HepG2 (cell line): ENCODE measurements around the gene FAM228B. TPM values are rescaled to one million over a fixed set of nuclear protein-coding genes. Genes with fewer than 3 reads are reported as not detected.
A peak's percentile ranks its signal among the peaks of the same experiment; 100 is the strongest.

Experiments
- ATAC-seq: fragments of 200-7000 bp; cut with Tn5 transposase; 3 replicates; pipeline ENCODE4 v1.9.1; 2020; ENCODE audit warnings: mild to moderate bottlenecking, moderate library complexity
- BruUV-seq: library from RNA; stranded (reverse); fragments of 400-500 nt; replicated peaks from 2 replicates; lab custom pipeline; 2021; lab: Mats Ljungman, UMichigan
- CTCF ChIA-PET: fragments of 300-600 bp; formaldehyde crosslinking; extraction: SDS; loops from one replicate; lab custom pipeline; 2021; ENCODE audit warnings: low total read pairs, inconsistent platforms, low intra/inter-chr PET ratio; lab: Yijun Ruan, JAX
- POLR2A ChIA-PET: fragments of 350-600 bp; sonication (Branson Sonifier 250); formaldehyde crosslinking; loops from one replicate; lab custom pipeline; 2020; ENCODE audit warnings: antibody characterized with exemption, inconsistent platforms; lab: Yijun Ruan, JAX
- DNase-seq: peaks from one replicate; pipeline ENCODE4 v3.0.0-alpha.2; 2015; ENCODE audit warnings: low spot score
- FAIRE-seq: peaks from 3 replicates; lab custom pipeline; 2011; peaks lifted over from hg19 to GRCh38; lab: Jason Lieb, UNC
- H2AFZ ChIP-seq: one replicate; pipeline ENCODE4 v1.6.1; 2011; ENCODE audit warnings: low read length, inconsistent platforms
- H3K27ac ChIP-seq: fragments of 300-600 bp; 3 replicates; pipeline ENCODE4 v1.8.0; 2011; ENCODE audit warnings: mixed run types, mild to moderate bottlenecking, mixed read lengths, low read length, inconsistent platforms; ENCODE audit not compliant: insufficient read depth; ENCODE audit errors: extremely low read length
- H3K27me3 ChIP-seq, 2 experiments: fragments of 200-600 bp in 1 of 2; 2 replicates in 1 of 2; 3 replicates in 1 of 2; pipeline versions ENCODE4 v1.6.0 to v1.8.0; 2011; ENCODE audit warnings: low read length in 2 of 2, mild to moderate bottlenecking in 2 of 2, moderate library complexity in 2 of 2, inconsistent platforms in 1 of 2; ENCODE audit not compliant: insufficient read depth in 2 of 2, control insufficient read depth in 1 of 2
- H3K36me3 ChIP-seq, 2 experiments: fragments of 200-600 bp in 1 of 2; replicated peaks in 1 of 2; 2 replicates in 1 of 2; 3 replicates in 1 of 2; pipeline versions ENCODE4 v1.5.1 to v1.8.0; 2011; ENCODE audit warnings: low read length in 2 of 2, inconsistent platforms in 1 of 2; ENCODE audit not compliant: insufficient read depth in 2 of 2, control insufficient read depth in 1 of 2
- H3K4me1 ChIP-seq: 2 replicates; pipeline ENCODE4 v1.5.1; 2012; ENCODE audit warnings: low read length, inconsistent platforms; ENCODE audit not compliant: insufficient read depth
- H3K4me2 ChIP-seq: 2 replicates; pipeline ENCODE4 v1.6.0; 2011; ENCODE audit warnings: low read depth, low read length, inconsistent platforms
- H3K4me3 ChIP-seq, 3 experiments: fragments of 200-600 bp in 1 of 3; sonication (generic), shearing (Covaris generic) in 1 of 3; replicated peaks in 1 of 3; 2 replicates each; pipeline ENCODE4 v1.5.1; 2011 to 2016; ENCODE audit warnings: low read length in 3 of 3, inconsistent platforms in 2 of 3, low read depth in 2 of 3, mild to moderate bottlenecking in 2 of 3, control low read depth in 1 of 3, mixed read lengths in 1 of 3; ENCODE audit not compliant: insufficient read depth in 1 of 3
- H3K79me2 ChIP-seq: one replicate; pipeline ENCODE4 v1.6.1; 2011; ENCODE audit warnings: low read length, inconsistent platforms; ENCODE audit not compliant: insufficient read depth
- H3K9ac ChIP-seq: 2 replicates; pipeline ENCODE4 v1.6.0; 2011; ENCODE audit warnings: mild to moderate bottlenecking, low read depth, low read length, inconsistent platforms; ENCODE audit not compliant: insufficient read depth
- H3K9me3 ChIP-seq: 2 replicates; pipeline ENCODE4 v1.5.1; 2012; ENCODE audit warnings: mild to moderate bottlenecking, low read length
- H4K20me1 ChIP-seq: 2 replicates; pipeline ENCODE4 v1.6.0; 2011; ENCODE audit warnings: inconsistent platforms, mild to moderate bottlenecking, low read length, moderate library complexity; ENCODE audit not compliant: insufficient read depth
- FOXA1 ChIP-seq, 2 experiments: fragments of 450-650 bp in 1 of 2; sonication (generic) in 1 of 2; formaldehyde crosslinking in 1 of 2; IDR thresholded peaks; 2 replicates each; pipeline versions ENCODE4 v1.4.0 to v1.6.1; 2016 to 2020; ENCODE audit warnings: missing genetic modification reagents in 1 of 2
- MED8 ChIP-seq: sonication (generic); formaldehyde crosslinking; IDR thresholded peaks from 2 replicates; pipeline ENCODE4 v1.8.1; 2023; ENCODE audit warnings: mild to moderate bottlenecking, missing genetic modification reagents; ENCODE audit not compliant: insufficient replicate concordance
- NCOR1 ChIP-seq: fragments of 200-600 bp; sonication (generic); IDR thresholded peaks from 2 replicates; pipeline ENCODE4 v1.7.0; 2017; ENCODE audit warnings: antibody characterized with exemption, low read length, borderline replicate concordance
- PAF1 ChIP-seq: IDR thresholded peaks from 2 replicates; pipeline ENCODE4 v1.6.1; 2016; ENCODE audit warnings: missing genetic modification reagents, missing compliant biosample characterization
- ZBTB7B ChIP-seq: sonication (generic); formaldehyde crosslinking; IDR thresholded peaks from 2 replicates; pipeline ENCODE4 v1.4.0; 2020; ENCODE audit warnings: missing genetic modification reagents
- ZNF333 ChIP-seq: sonication (generic); formaldehyde crosslinking; IDR thresholded peaks from 2 replicates; pipeline ENCODE4 v1.4.0; 2020; ENCODE audit warnings: mild to moderate bottlenecking, missing genetic modification reagents, borderline replicate concordance
- ZNF644 ChIP-seq: IDR thresholded peaks from 2 replicates; pipeline ENCODE4 v1.6.1; 2016; ENCODE audit warnings: low read depth
- WGBS: methylation state at CpG from one replicate; pipeline ENCODE4 v1.1.6; 2017; ENCODE audit warnings: low lambda C conversion rate; 5-methylcytosine and 5-hydroxymethylcytosine counted together
- in situ Hi-C: cut with HindIII; loops from 2 replicates; pipeline ENCODE4 v1.10.0; 2017; ENCODE audit warnings: low pct_unique_long_range_greater_than_20kb; ENCODE audit not compliant: extremely low pct_ligation_motif_present
- intact Hi-C: fragments of 100-400 bp; cut with micrococcal nuclease; formaldehyde crosslinking; loops from one replicate; pipeline ENCODE4 v1.10.0; 2022; ENCODE audit not compliant: unreplicated experiment
- polyA plus RNA-seq, 8 experiments: library from polyadenylated mRNA; depleted of rRNA in 3 of 8; stranded (reverse) in 7 of 8; unstranded in 1 of 8; fragments of >200 nt; fragmentation: Illumina TruSeq in 4 of 8; extraction: Trizol in 4 of 8; gene quantifications; 2 replicates each; pipeline versions ENCODE4 v1.2.1 to v1.2.3, GENCODE V29; 2011 to 2016; ENCODE audit warnings: low read depth in 4 of 8, missing spikeins in 1 of 8, mixed read lengths in 1 of 8; ENCODE audit not compliant: insufficient read depth in 1 of 8
- total RNA-seq, 5 experiments: library from RNA; depleted of rRNA; stranded (reverse); fragments of >200 nt; fragmentation: Illumina TruSeq; extraction: Trizol; gene quantifications; 2 replicates each; pipeline ENCODE4 v1.2.3, GENCODE V29; 2016; ENCODE audit warnings: low read depth in 1 of 5
- TF ChIP-seq, protein P1 (sequence below): sonication (generic); formaldehyde crosslinking; IDR thresholded peaks from 2 replicates; pipeline ENCODE4 v1.5.1; 2020; ENCODE audit warnings: mild to moderate bottlenecking, missing genetic modification reagents, moderate library complexity

FAM228B gene
- total and polyA plus RNA-seq, 2 of the 13 experiments (the other 11 are each of a cell fraction or from before 2014, with no cell fraction given) = 0.79 to 1.1 TPM

DNA sequence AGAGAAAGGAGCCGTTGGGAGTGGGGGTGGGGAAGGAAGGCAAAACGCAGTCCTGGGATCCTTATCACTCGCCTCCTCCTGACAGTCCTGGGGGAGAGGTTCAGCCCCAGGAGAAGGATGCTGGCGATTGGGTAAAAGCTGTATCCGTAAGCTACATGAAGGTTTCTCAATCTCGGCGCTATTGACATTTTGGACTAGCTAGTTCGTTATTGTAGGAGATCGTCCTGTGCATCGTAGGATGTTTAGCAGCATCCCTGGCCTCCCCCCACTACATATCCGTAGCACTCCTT, 38.1 kb upstream of the FAM228B start:
- DNase-seq = peak; percentile 17
- intact Hi-C loops = no loop called here
- peaks cover 30% of the 10 kb centered on the region for H3K4me1 ChIP-seq
- WGBS = 3% methylated on average over 11 of the region's 11 CpGs
- TF ChIP-seq ZNF333 (CRISPR knock-in tag) (0 out of 2 replicates have a peak, but pooled peaks have one; percentile 19), ZBTB7B (CRISPR knock-in tag) (0 out of 2 replicates have a peak, but pooled peaks have one; percentile 2), FOXA1 (IDR thresholded peaks at IDR 0.05) (no peak), FOXA1 (CRISPR knock-in tag; IDR thresholded peaks at IDR 0.05) (peak; percentile 45), MED8 (CRISPR knock-in tag) (peak; percentile 2), ZNF644 (CRISPR knock-in tag) (no peak), PAF1 (no peak), NCOR1 (no peak)
- TF ChIP-seq, protein P1, sequence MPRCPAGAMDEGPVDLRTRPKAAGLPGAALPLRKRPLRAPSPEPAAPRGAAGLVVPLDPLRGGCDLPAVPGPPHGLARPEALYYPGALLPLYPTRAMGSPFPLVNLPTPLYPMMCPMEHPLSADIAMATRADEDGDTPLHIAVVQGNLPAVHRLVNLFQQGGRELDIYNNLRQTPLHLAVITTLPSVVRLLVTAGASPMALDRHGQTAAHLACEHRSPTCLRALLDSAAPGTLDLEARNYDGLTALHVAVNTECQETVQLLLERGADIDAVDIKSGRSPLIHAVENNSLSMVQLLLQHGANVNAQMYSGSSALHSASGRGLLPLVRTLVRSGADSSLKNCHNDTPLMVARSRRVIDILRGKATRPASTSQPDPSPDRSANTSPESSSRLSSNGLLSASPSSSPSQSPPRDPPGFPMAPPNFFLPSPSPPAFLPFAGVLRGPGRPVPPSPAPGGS = no peak
- no peaks in the 10 kb centered on the region for H3K79me2 ChIP-seq
- H3K4me3 ChIP-seq = peak overlapping the region; percentile 67 to 84 (median 74)
- CTCF ChIA-PET = interaction anchor here (0.7 to 3.5 kb wide), 4 partner anchors 27 to 158 kb away, joined by 3 to 71 read pairs (median 14); partner anchors contain the start of gene ATAD2B
- in situ Hi-C loops = loop anchor here (10.0 kb wide), 1 partner anchor 80 kb away; no protein-coding TSS in a partner anchor
- POLR2A ChIA-PET = interaction anchor here (0.6 to 3.4 kb wide), 17 partner anchors 9 to 159 kb away, joined by 3 to 99 read pairs (median 22); partner anchors contain the start of genes ATAD2B, FAM228B, PFN4 and SF3B6
- H3K4me2 ChIP-seq = peak overlapping the region; percentile 91
- no peaks in the 10 kb centered on the region; a peak in 1 of 5 replicates for H3K27me3 ChIP-seq
- BruUV-seq = no TSS peak
- peak overlapping the region; percentile 89 for H3K27ac ChIP-seq
- H3K9me3 ChIP-seq = no peaks in the 10 kb centered on the region
- peak overlapping the region; percentile 79 for H3K9ac ChIP-seq
- H4K20me1 ChIP-seq = no peaks in the 10 kb centered on the region
- ATAC-seq = no peak
- H3K36me3 ChIP-seq = peaks cover 3 to 9% of the 10 kb centered on the region in 2 experiments; a peak in 3 of 5 replicates
- FAIRE-seq = no peak
- peak overlapping the region; percentile 88 for H2AFZ ChIP-seq
